HUDEP-2 (cell line): ENCODE data around the gene ATP4A.
A peak's percentile ranks its signal among the peaks of the same experiment; 100 is the strongest.
"Not testable (repeated sequence)": the region's sequence is repeated elsewhere in the genome, so short reads cannot be mapped to it uniquely, and the experiment has no call there.

ENCODE experiments used
- DNase-seq, 76 experiments: peaks; one replicate each; lab custom pipeline; 2025; ENCODE audit not compliant: unreplicated experiment in 76 of 76; lab: John Stamatoyannopoulos, UW

ATP4A gene

DNA sequence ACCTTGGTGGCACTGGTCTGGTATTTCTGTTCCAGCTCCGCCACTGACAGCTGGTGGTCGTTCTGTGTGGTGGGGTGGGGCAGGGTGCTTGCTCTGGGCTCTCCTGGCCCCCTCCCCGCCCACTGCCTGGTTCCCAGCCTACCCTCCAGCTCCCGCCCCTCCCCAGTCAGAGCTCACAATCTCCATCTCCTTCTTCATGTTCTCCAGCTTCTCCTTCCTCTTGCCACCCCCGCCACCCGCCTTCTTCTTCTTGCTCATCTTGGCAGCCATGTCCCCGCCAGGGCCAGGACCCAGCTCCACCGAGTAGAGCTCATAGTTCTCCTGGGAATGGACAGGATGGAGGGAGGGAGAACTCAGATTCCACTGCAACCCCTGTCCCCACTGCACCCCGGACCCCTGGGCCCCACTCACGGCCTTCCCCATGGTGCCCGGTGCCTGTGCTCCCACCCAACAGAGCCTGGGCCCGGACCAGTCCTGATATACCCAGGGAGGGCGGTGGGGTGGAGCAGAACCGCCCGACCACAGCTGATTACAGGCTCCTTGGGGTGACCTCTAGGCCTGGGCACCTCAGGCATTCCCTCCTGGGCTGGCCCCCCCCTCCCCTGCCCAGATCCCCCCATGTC is at the start of gene ATP4A:
Gene ATP4A, minus strand, starts transcription at position 452 of the 623 bp plus-strand sequence. Its CDS starts 29 bp downstream, at position 423.
- DNase-seq = no peak

DNA sequence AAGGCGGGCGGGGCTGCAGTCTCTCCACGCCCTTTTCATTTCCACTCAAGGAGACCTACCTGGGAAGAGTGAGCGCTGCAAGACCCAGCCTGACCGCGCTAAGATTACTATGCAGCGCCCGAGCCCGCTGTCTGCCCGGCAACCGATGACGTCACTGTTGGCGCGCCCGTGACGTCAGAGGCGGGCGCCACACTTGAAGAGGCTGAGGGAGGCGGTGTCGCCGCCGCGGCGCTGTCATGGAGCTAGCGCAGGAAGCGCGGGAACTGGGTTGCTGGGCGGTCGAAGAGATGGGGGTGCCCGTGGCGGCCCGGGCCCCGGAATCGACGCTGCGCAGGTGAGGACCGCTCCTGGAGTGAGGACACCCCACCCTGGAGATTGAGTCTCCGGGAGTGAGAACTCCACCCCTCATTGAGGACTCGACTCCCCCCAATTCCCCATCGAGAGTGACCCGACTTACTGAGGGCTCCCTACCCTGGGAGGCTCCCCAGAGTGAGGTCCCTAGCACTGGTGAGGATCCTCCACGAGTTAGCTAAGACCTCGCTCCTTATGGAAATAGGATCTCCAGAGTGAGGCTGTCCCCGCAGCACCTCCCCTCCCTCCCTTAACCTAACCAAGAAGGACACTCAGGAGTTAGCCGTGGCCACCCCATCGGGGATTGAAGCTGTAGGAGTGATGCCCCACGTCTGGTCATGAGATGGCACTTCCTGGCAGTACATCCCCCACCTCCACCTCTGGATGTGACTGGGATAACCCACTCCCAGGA is 49.3 kb upstream of the ATP4A start, which contains the start of gene HAUS5:
Gene HAUS5, plus strand, starts transcription at position 177 of the 763 bp plus-strand sequence. Its CDS starts 60 bp downstream, at position 237.
- DNase-seq = peak in 75 of 76 experiments; percentile 57 to 98 (median 93)

DNA sequence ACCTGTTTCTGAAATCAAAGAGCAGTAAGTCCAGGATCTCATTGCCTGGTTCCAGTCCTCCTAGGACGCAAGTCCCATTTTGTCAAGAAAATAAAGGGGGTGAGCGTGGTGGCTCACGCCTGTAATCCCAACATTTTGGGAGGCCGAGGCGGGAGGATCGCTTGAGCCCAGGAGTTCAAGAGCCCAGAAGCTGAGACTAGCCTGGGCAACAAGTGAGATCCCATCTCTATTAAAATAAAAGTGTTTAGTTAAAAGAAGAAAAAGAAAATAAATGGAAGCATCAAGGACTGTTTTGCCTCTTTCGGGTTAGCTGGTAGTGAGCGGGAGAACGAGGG is 48.7 kb upstream of the ATP4A start:
- no peak for DNase-seq

DNA sequence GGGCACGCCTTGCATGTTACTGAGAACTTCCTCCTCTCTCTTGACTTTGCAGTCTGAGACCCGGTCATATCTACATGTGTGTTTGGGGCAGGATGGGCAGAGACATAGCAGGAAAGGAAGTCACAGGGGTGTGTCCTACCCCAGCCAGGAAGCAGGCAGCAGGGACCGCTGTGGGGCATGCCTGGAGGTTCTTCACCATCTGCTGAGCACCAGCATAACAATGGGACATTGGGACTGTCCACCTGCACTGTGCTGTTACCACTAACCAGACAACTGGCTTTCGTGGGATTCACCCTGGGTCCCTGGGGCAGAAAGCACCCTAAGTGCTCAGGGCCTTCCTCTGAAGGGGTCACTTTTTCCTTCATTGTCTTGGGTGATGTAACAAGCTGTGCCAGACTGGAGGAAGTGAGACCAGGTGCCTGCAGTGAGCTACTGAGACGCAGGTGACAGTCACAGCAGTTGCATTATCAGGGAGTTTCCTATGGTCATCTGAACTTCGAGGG is 46.4 kb upstream of the ATP4A start:
- peak in 1 of 76 experiments; percentile 5 for DNase-seq

DNA sequence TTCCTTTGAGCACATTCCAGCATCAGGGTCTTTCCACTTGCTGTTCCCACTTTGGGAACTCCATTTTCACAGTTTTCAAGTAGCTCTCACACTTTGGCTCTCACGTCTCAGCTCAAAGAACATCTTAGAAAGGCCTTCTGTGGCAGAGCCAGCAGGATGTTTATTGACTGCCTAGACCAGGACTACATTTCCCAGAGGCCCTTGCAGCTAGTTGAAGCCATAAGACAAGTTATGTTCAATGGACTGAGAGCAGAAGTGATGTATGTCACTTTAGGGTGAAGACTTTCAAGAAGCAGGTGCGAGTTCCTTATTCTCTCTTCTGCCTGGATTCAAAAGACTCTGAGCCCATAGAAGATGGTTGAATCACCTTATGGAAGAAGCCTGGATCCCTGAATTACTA is 44.8 kb upstream of the ATP4A start:
- DNase-seq = no peak

DNA sequence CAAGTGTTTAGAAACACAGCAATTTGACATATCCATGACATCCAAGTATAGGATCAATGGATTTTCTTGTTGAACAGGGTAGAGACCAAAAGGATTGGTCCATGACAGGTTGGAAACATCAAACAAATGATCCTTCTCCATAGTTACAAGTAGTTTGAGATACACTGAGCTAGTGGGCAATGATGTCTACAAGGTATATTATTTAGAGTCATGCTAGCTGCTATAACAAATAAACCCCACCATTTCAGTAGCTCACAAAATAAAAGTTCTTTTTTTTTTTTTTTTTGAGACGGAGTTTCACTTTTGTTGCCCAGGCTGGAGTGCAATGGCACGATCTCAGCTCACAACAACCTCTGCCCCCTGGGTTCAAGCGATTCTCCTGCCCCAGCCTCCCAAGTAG is 44.2 kb upstream of the ATP4A start:
- DNase-seq = no peak

DNA sequence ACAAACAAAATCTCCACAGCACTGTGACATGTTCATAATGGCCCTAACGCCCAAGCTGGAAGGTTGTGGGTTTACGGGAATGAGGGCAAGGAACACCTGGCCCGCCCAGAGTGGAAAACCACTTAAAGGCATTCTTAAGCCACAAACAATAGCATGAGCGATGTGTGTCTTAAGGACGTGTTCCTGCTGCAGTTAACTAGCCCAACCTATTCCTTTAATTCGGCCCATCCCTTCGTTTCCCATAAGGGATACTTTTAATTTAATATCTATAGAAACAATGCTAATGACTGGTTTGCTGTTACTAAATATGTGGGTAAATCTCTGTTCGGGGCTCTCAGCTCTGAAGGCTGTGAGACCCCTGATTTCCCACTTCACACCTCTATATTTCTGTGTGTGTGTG is 43.7 kb upstream of the ATP4A start:
- not testable (repeated sequence) for DNase-seq

DNA sequence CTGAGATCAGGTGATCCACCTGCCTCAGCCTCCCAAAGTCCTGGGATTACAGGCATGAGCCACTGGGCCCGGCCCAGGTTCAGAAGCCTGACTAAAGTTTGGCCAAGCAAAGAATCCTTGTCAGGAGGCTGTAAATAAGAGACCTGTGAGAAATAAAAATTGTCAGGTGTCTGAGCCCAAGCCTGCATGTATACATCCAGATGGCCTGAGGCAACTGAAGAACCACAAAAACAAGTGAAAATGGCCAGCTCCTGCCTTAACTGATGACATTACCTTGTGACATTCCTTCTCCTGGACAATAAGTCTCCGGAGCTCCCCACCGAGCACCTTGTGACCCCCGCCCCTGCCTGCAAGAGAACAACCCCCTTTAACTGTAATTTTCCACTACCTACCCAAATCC is 41.0 kb upstream of the ATP4A start:
- not testable (repeated sequence) for DNase-seq

DNA sequence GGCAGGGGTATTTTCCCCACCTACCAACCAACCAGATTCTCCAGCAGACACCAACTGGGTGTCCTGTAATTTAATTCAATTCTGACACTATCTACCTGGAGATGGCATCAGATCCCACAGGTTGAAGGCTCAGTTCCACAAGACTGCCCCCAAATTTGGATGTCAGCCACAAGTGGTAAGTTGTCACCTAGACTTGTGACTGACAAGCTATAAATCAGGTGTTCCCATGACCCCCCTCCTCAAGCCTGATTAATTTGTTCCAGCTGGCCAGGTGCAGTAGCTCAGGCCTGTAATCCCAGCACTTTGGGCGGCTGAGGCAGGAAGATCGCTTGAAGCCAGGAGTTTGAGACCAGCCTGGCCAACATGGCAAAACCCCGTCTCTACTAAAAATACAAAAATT is 38.5 kb upstream of the ATP4A start:
- DNase-seq = no peak

DNA sequence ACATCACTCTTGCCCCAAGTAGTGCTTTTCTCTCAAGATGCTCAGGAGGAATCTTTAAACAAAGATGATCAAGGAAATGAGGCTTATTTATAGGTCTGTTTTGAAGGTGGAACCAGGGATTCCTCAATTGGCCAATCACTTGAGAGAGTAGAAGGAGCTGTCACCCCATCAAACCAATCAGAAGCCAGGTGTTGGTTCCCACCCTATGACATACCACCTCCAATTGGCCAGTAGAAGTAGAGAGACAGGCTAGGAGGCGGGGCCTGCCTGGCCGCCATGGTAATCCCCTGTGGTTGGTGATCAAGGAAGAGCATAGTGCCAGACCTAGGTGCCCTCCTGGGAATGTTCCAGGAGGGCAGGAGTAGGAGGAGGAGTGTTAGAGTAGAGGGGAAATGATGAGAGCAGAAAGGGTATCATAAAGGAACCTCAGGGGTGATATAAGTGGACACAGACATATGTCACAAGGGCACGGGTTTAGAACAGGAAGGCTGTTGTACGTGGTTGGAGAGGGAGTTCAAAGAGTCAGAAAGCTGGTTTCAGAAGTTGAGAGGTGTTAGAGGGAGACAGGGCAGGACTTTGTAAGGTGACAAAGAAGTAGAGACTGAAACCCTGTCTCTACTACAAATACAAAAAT is 33.0 kb upstream of the ATP4A start:
- DNase-seq = peak in 3 of 76 experiments; percentile 7 to 20 (median 8)

DNA sequence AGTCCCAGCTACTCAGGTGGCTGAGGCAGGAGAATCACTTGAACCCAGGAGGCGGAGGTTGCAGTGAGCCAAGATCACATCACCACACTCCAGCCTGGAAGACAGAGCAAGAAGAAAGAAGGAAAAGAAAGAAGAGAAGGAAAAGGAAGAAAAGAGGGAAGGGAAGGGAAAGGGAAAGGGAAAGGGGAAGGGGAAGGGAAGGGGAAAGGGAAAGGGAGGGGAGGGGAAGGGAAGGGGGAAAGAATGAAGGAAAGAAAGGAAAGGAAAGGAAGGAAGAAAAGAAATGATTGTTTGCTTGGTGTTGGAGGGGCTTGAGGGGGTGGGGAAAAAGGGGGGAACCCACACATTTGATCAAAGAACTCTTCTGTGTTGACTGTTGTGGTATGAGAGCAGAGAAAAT is 32.5 kb upstream of the ATP4A start:
- no peak for DNase-seq

DNA sequence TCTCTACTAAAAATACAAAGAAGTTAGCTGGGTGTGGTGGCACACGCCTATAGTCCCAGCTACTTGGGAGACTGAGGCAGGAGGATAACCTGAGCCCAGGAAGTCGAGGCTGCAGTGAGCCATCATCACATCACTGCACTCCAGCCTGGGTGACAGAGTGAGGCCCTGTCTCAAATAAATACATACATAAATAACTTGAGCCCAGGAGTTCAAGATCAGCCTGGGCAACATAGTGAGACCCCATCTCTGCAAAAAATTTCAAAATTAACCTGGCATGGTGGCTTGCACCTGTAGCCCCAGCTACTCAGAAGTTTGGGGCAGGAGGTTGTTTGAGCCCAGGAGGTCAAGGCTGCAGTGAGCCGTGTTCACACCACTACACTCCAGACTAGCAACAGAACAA is 31.6 kb upstream of the ATP4A start:
- not testable (repeated sequence) for DNase-seq

DNA sequence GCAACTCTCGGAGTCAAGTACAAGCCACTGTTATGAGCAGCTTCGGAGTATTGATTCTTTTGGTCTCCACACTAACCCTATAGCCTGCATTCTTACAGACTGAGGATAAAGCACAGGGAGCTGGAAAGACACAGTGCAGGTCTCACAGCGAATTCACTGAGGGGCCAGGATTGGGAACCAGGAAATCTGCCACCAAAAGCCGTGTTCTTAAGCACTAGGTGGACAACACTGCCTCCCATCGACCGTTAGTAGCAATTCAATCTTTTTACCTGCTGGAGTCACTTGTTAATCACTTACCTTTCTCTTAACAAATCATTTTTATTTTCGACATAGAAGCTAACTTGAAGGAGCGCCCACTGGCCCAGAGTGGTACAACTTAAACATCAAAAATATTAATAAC is 28.8 kb upstream of the ATP4A start:
- DNase-seq = peak in 10 of 76 experiments; percentile 6 to 31 (median 12)

DNA sequence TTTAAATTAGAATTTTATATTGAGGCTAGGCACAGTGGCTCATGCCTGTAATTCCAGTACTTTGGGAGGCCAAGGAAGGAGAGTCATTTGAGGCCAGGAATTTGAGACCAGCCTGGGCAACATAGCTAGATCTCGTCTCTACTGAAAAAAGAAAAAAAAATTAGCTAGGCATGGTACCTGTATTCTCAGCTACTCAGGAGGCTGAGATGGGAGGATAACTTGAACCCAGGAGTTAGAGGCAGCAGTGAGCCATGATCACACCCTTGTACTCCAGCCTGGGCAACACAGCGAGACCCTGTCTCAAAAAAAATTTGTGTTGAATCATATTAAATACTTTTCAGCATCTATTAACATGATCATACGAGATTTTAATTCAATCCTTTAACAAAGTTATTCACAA is 27.4 kb upstream of the ATP4A start:
- DNase-seq = no peak

DNA sequence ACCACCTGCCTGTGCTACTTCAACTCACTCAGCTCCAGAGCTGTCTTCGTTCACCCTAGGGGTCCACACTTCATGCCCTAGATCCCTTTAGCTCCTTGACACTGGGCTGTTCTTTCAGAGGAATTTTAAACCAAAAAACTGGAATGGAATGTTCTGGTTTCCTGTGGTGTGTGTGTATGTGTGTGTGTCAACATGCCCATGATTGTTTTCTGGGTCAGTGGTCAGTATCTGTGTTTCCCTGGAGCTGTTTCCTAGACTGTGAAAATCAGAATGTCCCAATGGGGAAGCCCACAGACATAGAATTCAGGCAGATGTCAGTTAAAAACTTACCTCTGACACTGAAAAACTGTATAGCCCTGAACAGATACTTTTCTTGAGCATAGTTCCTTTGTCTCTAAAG is 23.9 kb upstream of the ATP4A start:
- peak in 1 of 76 experiments; percentile 26 for DNase-seq

DNA sequence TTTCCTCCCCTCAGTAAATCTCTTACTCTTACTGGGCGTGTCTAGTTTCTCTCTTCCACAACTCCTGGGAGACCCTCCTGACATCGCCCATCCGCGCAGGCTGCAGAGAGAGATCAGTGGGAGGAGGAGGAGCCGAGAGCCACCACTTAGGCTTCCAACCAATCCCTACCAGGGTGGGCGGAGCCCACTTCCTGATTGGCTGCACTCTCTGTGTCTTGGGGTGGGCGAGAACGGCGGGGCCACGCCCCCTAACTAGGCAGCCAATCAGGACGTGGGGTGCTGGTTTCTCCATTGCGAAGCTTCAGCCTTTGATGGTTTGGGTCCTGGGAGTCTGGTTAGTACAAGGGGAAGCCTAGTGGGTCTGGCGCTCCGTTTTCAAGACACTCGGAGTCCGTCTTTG is 22.4 kb upstream of the ATP4A start, which contains the start of gene PMIS2:
Gene PMIS2, plus strand, starts transcription at position 326 of the 400 bp plus-strand sequence. CDS start 87 bp downstream, outside the sequence.
- peak in 11 of 76 experiments; percentile 10 to 27 (median 17) for DNase-seq

DNA sequence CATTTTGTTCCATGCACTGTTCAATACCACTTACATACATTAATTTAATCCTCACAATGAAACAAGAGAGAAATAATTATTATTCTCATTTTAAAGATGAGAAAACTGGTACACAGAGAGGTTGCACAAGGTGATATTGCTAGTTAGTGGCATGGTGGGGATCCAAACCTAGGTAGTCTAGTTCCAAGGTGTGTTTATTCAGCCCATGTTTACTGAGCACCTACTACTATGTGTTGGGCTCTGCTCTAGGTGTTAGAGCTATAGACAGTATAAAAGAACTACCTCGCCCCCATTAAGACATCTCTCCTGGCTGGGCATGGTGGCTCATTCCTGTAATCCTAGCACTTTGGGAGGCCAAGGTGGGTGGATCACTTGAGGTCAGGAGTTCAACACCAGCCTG is 19.3 kb upstream of the ATP4A start:
- no peak for DNase-seq

DNA sequence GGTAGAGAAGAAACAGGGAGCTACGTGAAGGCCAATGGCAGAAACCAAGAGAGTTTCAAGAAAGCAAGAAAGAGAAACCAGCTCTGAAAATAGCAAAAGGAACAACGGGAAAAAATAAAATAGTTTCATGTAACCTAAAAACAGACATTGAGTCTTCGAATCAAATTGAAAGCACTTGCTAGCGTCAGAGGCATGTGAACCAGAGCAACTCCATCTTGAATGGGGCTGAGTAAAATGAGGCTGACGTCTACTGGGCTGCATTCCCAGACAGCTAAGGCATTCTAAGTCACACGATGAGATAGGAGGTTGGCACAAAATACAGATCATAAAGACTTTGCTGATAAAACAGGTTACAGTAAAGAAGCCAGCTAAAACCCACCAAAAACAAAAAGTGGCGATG is 15.2 kb upstream of the ATP4A start:
- no peak for DNase-seq

DNA sequence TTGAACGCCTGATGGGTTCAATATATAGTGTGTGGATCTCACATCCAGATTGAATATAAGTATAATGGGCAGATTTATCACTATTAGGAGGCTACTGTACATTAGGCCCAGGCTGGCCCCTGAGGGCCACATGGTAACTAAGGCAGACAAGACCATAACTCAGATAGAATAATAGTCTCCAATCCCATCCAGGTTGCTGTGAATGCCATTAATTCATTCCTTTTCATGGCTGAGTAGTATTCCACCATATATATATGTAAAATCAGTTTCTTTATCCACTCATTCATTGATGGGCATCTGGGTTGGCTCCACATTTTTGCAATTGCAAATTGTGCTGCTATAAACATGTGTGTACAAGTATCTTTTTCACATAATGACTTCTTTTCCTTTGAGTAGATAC is 14.5 kb upstream of the ATP4A start:
- no peak for DNase-seq

DNA sequence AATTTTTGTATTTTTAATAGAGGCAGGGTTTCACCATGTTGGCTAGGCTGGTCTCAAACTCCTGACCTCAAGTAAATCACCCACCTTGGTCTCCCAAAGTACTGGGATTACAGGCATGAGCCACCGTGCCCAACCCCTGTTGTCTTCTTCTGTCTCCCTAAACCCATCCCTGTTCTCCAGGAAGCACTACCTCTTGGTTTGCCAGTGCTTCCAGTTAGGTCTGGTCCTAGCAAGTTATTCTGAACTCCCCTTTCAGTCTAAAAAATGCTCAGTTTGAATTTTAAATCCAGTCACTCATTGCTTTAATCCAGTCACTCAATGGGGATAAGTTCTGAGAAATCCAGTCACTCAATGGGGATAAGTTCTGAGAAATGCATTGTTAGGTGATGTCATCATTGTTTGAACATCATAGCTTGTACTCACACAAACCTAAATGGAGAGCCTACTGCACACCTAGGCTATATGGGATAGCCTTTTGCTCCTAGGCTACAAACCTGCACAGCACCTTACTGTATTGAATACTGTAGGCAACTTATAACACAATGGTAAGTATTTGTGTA is 8.0 kb upstream of the ATP4A start:
- DNase-seq = no peak

DNA sequence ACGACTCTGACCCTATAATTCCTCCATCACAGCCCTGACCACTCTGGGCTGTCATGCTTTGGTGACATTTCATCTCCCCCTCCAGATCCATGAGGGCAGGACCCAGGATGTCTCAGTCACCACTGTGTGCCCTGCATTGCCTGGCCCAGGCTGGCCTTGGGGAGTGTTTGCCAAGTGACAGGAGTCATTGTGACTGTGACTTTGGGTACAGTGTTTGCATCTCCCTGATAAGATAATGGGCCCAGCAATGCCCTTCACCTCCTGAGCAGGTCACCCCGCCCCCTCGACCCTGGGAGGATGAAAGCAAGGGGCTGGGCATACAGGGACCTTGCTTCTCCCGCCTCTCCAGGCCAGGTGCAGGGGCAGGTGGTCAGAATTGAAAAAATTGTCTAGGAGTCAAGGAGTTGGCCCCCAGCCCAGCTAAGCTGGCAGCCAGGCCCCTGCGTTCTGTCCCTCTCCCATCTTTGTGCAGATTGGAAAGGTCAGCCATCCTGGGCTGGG is 5.9 kb upstream of the ATP4A start:
- DNase-seq = peak in 5 of 76 experiments; percentile 11 to 27 (median 24)
